Measurements from ENCODE around the gene PRMT3. TPM values are rescaled to one million over a fixed set of nuclear protein-coding genes. Genes with fewer than 3 reads are reported as not detected.

Gene PRMT3
- total RNA-seq, 1 donor from 2014 or later = 10.2 TPM

DNA sequence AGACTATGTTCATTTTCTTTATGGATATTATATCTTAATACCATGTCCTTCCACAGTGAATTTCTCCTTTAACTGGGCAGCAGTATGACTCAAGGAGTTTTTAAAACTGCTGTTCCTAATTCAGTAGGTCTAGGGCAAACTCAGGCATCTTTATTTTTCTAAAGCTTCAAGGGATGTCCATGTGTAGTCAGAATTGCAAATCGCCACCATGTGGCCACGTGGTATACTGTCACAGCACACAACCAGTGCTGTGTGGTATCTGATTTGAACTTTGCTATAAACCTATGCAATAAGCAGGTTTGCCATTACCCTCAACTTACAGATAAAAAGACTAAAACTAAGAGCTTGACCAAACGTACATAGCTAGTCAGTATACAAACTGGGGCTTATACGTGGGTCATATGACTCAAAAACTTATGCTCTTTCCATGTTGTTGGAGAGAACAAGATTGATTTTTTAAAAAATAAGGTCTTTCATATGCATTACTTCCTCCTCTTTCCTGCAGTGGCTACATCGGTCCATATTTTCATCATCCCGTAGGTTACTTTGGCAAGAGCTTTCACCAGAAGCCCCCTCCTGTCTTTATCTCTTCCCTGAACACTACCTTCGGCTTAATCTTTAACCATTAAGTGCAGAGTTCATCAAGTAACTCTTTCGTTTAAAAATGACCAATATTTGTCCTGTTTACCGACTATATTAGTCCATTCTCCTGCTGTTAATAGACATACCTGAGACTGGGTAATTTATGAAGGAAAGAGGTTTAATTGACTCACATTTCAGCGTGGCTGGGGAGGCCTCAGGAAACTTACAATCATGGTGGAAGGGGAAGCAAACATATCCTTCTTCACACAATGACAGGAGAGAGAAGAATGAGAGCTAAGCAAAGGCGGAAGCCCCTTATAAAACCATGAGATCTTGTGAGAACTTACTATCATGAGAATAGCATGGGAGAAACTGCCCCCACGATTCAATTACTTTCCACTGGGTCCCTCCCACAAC, 32.0 kb upstream of the PRMT3 start:
- Histone ChIP-seq H3K27ac (no peak overlapping the region), H3K4me1 (no peaks in the 10 kb centered on the region), H3K36me3 (no peaks in the 10 kb centered on the region), H3K27me3 (no peaks in the 10 kb centered on the region), H3K4me3 (no peak overlapping the region), H3K9me3 (no peaks in the 10 kb centered on the region)
- ATAC-seq (peak; percentile 73), DNase-seq (no peak)
- intact Hi-C loops (cut with DNase I) = loop anchor here (10.0 kb wide), 1 partner anchor 231 kb away; no protein-coding TSS in a partner anchor
- TF ChIP-seq, protein P1, sequence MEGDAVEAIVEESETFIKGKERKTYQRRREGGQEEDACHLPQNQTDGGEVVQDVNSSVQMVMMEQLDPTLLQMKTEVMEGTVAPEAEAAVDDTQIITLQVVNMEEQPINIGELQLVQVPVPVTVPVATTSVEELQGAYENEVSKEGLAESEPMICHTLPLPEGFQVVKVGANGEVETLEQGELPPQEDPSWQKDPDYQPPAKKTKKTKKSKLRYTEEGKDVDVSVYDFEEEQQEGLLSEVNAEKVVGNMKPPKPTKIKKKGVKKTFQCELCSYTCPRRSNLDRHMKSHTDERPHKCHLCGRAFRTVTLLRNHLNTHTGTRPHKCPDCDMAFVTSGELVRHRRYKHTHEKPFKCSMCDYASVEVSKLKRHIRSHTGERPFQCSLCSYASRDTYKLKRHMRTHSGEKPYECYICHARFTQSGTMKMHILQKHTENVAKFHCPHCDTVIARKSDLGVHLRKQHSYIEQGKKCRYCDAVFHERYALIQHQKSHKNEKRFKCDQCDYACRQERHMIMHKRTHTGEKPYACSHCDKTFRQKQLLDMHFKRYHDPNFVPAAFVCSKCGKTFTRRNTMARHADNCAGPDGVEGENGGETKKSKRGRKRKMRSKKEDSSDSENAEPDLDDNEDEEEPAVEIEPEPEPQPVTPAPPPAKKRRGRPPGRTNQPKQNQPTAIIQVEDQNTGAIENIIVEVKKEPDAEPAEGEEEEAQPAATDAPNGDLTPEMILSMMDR (IDR thresholded peaks at IDR 0.05) = peak; percentile 60

DNA sequence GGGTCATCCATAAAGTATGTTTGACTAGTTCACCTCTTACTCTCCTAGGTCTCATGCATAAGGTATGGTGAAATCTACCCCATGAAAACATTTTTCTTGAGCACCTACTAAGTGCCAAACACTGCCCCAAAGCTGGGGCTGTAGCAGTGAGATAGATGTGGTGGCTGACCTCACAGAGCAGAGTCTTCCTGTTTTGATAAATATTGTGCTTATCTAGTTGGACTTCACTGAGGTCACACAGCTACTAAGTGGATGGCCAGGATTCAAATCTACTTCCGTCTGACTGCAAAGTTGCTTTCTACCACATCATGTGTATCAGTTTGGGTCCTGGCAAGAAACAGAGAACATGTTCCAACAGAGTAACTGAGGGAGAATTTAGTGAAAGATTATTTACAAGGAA, 30.4 kb upstream of the PRMT3 start:
- Histone ChIP-seq H3K4me1 (no peaks in the 10 kb centered on the region), H3K4me3 (no peak overlapping the region), H3K27ac (no peak overlapping the region), H3K9me3 (no peaks in the 10 kb centered on the region), H3K36me3 (no peaks in the 10 kb centered on the region), H3K27me3 (no peaks in the 10 kb centered on the region)
- TF ChIP-seq, protein P1 (IDR thresholded peaks at IDR 0.05) = no peak
- ATAC-seq (no peak), DNase-seq (no peak)
- intact Hi-C loops (cut with DNase I) = loop anchor here (10.0 kb wide), 1 partner anchor 232 kb away; no protein-coding TSS in a partner anchor

DNA sequence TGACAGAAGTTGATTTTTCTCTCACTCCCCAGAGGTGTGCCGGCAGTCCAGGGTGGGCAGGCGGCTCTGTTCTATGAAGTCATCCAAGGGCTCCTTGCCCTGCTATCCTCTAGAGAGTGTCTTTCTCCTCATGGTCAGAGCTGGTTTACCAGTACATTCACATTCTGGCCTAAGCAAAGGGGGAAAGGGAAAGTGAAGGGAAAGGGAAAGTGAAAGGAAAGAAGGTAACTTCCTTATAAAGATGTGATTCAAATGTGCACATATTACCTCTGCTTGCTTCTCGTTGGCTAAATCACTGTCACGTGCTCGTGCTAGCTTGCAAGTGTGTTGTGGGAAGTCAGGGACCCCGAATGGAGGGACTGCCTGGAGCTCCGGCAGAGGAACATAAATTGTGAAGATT, 26.9 kb upstream of the PRMT3 start:
- H3K27ac ChIP-seq = no peak overlapping the region
- H3K9me3 ChIP-seq = no peaks in the 10 kb centered on the region
- intact Hi-C loops (cut with DNase I) = no loop called here
- DNase-seq (no peak), ATAC-seq (peak; percentile 51)
- H3K36me3 ChIP-seq = no peaks in the 10 kb centered on the region
- TF ChIP-seq, protein P1 (IDR thresholded peaks at IDR 0.05) = no peak
- H3K4me3 ChIP-seq = no peak overlapping the region
- H3K27me3 ChIP-seq = no peaks in the 10 kb centered on the region
- peaks cover 7% of the 10 kb centered on the region for H3K4me1 ChIP-seq

DNA sequence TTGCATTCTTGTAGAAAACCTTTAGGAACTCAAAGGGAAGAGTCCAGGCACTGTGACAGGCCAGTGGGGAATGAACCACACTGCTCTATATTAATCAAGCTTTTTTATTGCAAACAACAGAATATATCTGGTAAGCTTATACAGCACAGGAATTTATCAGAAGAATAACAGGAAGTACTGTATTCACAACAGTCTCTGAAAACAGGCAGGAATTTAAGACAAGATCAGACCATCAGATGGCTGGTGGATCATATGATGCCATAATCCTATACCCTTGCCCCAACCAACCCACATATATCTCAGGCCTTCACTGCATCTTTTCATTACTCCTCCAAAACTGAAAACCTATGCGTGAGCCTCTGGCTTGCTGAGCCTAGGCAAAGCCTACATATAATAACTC, 25.0 kb upstream of the PRMT3 start:
- Histone ChIP-seq H3K4me1 (peaks cover 7% of the 10 kb centered on the region), H3K27me3 (no peaks in the 10 kb centered on the region), H3K9me3 (no peaks in the 10 kb centered on the region), H3K36me3 (no peaks in the 10 kb centered on the region), H3K4me3 (no peak overlapping the region), H3K27ac (no peak overlapping the region)
- TF ChIP-seq, protein P1 (IDR thresholded peaks at IDR 0.05) = no peak
- DNase-seq = no peak
- intact Hi-C loops (cut with DNase I) = no loop called here
- no peak for ATAC-seq

DNA sequence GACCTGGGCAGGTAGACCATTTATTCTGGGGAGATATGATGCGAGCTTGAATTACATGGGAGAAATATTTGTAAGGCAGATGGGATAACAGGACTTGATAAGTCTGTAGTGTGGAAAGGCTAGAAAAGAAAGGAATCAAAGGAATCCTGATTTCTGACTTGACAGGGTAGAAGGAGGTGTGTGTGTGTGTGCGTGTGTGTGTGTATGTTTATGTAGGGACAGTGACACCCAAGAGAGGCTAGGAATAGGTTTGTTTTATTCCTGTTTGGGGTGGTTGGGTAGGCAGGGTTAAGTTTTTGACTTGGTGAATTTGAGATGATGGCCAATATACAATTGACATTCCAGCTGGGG, 24.4 kb upstream of the PRMT3 start:
- TF ChIP-seq, protein P1 (IDR thresholded peaks at IDR 0.05) = no peak
- ATAC-seq (no peak), DNase-seq (no peak)
- H3K4me3 ChIP-seq = peak overlapping the region; percentile 91
- H3K27ac ChIP-seq = peak overlapping the region; percentile 91
- no peaks in the 10 kb centered on the region for H3K9me3 ChIP-seq
- intact Hi-C loops (cut with DNase I) = no loop called here
- H3K27me3 ChIP-seq = no peaks in the 10 kb centered on the region
- H3K36me3 ChIP-seq = no peaks in the 10 kb centered on the region
- H3K4me1 ChIP-seq = peaks cover 7% of the 10 kb centered on the region

Measured in upper lobe of right lung (tissue), 1 donor.